HG03066 (cell line): Measurements from ENCODE around the gene WDFY3.
"Not testable (repeated sequence)": the region's sequence is repeated elsewhere in the genome, so short reads cannot be mapped to it uniquely, and the experiment has no call there.

Source experiments
- ATAC-seq: cut with Tn5 transposase; IDR thresholded peaks from one replicate; pipeline ENCODE4 v1.9.1; 2021; ENCODE audit warnings: low read depth; ENCODE audit not compliant: unreplicated experiment

Gene WDFY3

GRCh38 chr4:84681486-84682274 is 284.8 kb downstream of the WDFY3 start:
- no peak for ATAC-seq

- ATAC-seq: no peak
These were observed 285.5 kb downstream of the WDFY3 start for GRCh38 chr4:84680956-84681355.

GRCh38 chr4:84678976-84679744 is 287.3 kb downstream of the WDFY3 start:
- ATAC-seq: no peak

GRCh38 chr4:84677995-84678394 is 288.5 kb downstream of the WDFY3 start:
- no peak for ATAC-seq

- no peak for ATAC-seq
These were observed 289.4 kb downstream of the WDFY3 start for GRCh38 chr4:84677093-84677492.

- ATAC-seq: no peak
These were observed 292.8 kb downstream of the WDFY3 start for GRCh38 chr4:84673475-84674240.

- no peak for ATAC-seq
These were observed 294.3 kb downstream of the WDFY3 start for GRCh38 chr4:84672177-84672576.

- ATAC-seq: no peak
These were observed 297.3 kb downstream of the WDFY3 start for GRCh38 chr4:84669201-84669600.

- no peak for ATAC-seq
These were observed 300.1 kb downstream of the WDFY3 start for GRCh38 chr4:84666439-84666838.

GRCh38 chr4:84664767-84665166 is 301.7 kb downstream of the WDFY3 start:
- not testable (repeated sequence) for ATAC-seq

- no peak for ATAC-seq
These were observed 305.1 kb downstream of the WDFY3 start for GRCh38 chr4:84661191-84661939.

GRCh38 chr4:84660606-84661005 is 305.9 kb downstream of the WDFY3 start:
- no peak for ATAC-seq

GRCh38 chr4:84652478-84652877 is 314.0 kb downstream of the WDFY3 start:
- ATAC-seq: no peak

GRCh38 chr4:84651499-84651898 is 315.0 kb downstream of the WDFY3 start:
- ATAC-seq: no peak

GRCh38 chr4:84648863-84649647 is 317.4 kb downstream of the WDFY3 start:
- ATAC-seq: no peak

- no peak for ATAC-seq
These were observed 318.3 kb downstream of the WDFY3 start for GRCh38 chr4:84648178-84648577.

- no peak for ATAC-seq
These were observed 319.1 kb downstream of the WDFY3 start for GRCh38 chr4:84647312-84647884.

- ATAC-seq: no peak
These were observed 322.4 kb downstream of the WDFY3 start for GRCh38 chr4:84644087-84644486.

- ATAC-seq: no peak
These were observed 327.3 kb downstream of the WDFY3 start for GRCh38 chr4:84639145-84639544.
